ENCODE data around the gene CREG2.
"Not testable (repeated sequence)": the region's sequence is repeated elsewhere in the genome, so short reads cannot be mapped to it uniquely, and the experiment has no call there.

The CREG2 gene

DNA sequence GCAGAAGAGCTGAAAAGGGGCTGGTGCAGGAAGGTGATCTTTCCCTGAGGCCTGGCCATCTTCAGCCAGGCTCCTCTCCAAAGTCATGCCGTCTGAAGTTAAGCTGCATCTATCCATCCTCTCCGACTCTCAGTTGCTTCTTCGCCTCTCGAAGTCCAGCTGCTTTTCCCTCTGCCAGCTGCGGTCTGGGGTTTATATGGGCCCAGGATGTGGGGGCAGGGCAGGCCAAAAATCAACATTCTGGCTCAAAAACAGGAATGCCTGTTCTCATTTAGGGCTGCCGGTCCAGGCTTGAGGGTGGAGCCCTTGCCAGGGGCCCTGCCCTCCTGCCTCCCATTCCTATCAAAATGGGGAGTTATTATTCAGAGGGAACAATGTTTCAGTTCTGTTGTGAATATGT is 31.2 kb downstream of the CREG2 start:
- in situ Hi-C loops (cut with HindIII; ENCODE audit: low pct_ligation_motif_present, low pct_unique_long_range_greater_than_20kb, low sequenced_read_pairs) = no loop called here
- no peak for DNase-seq

DNA sequence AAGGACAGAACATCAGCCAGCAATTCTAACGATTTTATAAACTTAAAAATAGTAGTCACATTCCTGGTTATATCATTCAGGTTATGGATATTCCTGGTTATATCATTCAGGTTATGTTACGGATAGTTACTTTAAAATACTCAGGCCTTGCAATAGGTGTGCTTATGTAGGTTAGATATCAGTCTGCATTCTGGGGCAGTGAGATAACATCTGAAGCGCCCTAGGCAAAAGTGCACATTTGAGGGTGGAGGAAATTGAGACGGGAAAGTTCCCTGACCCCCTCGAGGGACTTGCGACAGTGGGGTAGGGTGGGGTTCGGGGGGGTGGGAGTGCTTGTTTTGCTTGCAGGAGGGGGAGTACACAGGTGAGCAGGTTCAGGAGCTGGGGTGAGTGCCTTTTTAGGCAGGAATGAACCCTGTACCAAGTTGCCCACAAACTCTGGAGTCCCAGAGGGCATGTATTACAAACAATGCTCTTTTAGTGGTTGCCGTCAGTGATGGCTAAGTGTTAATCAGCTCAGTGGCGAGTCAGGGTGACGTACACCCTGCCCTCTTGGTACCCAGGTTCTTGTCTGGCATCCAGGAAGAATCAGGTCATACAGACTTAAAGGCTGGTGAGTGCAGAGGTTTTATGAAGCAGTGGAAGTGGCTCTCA is 31.8 kb downstream of the CREG2 start:
- in situ Hi-C loops (cut with HindIII; ENCODE audit: low pct_ligation_motif_present, low pct_unique_long_range_greater_than_20kb, low sequenced_read_pairs) = no loop called here
- no peak for DNase-seq

DNA sequence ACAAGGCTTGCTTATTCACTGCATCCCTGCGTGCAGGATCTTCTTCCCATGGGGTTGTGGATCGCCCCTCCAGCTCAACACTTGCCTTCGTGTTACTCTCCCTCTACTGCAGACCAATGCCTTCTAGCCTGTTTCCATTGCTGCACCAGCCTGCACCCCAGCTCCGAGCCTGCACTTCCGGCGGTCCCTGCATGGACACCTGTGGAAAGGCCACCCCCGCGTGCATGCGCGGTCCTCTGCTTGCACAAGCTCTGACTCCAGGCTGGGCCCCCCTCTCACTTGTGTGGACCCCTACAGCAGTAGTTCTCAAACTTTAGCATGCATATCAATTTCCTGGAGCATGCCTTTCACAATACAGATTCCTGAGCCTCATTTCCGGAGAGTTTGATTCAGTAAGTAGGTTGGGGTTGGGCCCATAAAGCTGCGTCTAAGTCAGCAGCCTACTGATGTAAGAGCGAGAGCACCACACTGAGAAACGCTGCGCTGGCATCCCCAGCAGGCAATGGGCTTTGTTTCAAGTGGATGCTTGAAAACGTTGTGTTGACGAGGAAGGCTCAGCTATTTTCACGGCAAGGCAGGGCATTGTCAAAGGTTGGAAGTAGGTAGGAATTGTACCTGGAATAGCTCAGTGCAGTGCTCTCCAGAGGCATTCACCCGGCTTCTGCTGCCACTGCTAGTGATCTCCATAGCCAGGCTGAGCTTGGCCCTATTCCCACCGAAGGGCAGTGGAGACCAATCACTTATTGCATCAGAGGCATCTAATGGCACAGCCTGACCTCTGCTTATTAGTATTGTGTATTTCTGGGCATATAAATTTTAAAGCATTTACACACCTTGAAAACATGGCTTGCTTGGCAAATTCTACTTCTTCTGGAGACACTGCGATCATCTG is 32.6 kb downstream of the CREG2 start:
- in situ Hi-C loops (cut with HindIII; ENCODE audit: low pct_ligation_motif_present, low pct_unique_long_range_greater_than_20kb, low sequenced_read_pairs) = no loop called here
- DNase-seq = no peak

DNA sequence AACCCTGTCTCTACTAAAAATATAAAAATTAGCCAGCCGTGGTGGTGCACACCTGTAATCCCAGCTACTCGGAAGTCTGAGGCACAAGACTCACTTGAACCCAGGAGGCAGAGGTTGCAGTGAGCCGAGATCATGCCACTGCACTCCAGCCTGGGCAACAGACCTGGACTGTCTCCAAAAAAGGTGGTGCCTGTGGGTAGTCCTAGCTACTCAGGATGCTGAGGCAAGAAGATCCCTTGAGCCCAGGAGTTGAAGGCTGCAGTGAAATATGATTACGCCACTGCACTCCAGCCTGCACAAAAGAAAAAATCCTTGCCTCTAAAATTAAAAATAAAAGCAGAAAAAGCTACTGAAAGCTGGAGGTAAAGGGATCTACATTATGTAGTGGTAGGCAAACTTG is 34.7 kb downstream of the CREG2 start:
- DNase-seq; in situ Hi-C loops (cut with HindIII; ENCODE audit: low pct_ligation_motif_present, low pct_unique_long_range_greater_than_20kb, low sequenced_read_pairs): not testable (repeated sequence)

DNA sequence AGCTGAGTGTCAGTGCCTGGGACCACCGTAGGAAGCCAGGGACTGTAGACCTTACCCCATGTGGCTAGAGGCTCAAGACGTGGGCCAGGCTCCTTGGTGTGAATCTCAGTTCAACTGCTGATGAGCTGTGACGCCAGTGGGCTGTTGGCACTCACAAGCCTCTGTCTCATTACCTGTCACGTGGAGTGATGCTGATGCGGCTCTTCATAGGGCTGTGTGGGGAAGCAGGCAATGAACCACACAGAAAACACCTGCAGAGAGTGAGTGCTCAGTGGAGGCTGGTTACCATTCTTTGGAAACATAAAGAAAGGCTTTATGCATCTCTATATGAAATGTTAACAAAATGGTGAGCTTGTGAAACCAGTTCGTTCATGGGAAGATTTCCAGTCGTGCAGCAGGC is 36.1 kb downstream of the CREG2 start:
- in situ Hi-C loops (cut with HindIII; ENCODE audit: low pct_ligation_motif_present, low pct_unique_long_range_greater_than_20kb, low sequenced_read_pairs) = no loop called here
- DNase-seq = no peak

DNA sequence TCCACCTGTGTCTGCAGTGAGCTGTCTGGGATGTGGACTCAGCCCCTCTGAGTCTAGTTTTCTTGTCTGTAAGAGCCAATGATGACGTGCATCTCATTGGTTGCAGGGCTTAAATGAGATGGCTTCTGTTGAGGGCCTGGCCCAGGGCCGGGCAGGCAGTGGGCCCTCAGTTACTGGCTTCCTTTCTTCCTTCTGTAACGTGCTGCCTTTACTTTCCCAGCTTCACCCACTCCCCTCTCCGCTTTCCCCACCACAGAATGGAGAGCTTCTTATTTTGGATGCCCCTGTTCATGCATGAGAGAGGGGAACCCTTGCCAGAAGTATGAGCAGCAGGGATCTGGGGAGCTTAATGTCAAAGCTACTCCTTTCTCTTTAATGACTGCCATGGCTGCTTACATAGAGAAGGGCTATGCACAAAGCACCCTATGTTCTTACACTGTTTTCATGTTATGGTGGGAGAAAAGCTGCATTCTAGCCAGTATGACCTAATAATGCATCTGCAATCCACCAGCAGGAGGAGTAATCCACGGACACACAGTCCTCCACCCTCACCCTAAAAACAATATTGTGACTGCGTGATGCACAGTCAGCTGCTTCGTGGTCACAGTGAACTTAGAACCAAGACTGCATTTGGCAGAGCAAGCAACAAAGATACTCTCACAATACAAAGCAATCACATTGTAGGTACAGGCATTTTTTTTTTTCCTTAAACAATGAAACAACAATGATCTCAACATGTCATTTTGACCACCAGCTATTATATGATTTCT is 37.2 kb downstream of the CREG2 start:
- in situ Hi-C loops (cut with HindIII; ENCODE audit: low pct_ligation_motif_present, low pct_unique_long_range_greater_than_20kb, low sequenced_read_pairs) = no loop called here

DNA sequence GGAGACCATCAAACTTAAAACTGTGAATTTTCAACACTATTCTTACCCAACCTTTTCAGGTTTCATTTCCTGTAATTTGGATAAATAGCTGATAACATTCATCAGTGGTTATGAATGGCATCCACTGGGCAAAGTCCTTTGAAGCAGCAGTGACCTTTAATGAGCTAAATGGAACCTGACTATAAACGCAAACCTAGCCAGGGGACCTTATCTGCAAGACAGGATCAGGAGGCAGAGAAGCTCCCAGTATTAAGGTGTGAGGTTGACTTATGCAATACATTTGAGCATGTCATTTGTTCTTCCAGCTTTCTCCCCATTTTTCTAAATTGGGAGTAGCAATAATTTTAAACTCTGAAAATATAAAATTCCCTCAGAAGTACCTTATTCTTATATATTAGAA is 38.4 kb downstream of the CREG2 start:
- no peak for DNase-seq
- in situ Hi-C loops (cut with HindIII; ENCODE audit: low pct_ligation_motif_present, low pct_unique_long_range_greater_than_20kb, low sequenced_read_pairs) = no loop called here

More for the DNA sequence above, 37.2 kb downstream of the CREG2 start:
- no peak for DNase-seq

DNA sequence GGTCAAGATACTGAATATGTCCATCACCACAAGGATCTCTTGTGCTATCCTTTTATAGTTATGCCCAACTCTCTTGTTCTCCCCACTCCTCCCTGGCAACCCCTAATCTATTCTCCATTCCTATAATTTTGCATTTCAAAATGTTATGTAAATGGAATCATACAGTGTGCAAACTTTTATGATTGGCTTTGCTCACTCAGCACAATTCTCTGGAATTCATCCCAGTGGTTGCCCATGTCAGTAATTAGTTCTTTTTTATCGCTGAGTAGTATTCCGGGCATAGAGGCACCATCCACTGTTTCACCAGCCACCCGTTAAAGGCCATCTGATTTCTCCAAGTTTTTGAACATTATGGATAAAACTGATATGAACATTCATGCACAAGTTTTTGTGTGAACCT is 40.4 kb downstream of the CREG2 start:
- in situ Hi-C loops (cut with HindIII; ENCODE audit: low pct_ligation_motif_present, low pct_unique_long_range_greater_than_20kb, low sequenced_read_pairs) = no loop called here
- no peak for DNase-seq

DNA sequence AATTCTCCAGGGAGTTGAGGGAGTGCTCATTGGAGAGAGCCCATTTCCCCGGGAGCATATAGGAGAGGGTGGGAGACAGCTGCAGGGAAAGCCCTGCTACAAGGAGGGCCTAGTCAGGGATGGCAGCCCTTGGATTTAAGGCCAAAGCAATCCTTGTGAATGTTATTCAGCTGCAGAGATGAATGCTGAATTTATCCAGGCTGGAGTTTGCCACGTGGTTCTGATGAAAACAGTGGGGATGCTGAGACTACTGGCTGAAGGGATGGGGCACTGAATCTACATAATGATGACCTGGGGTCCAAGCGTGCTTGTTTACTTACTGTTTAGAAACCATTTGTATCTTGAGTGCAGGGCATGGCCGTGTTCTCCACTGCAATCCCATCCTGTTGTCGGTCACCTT is 43.2 kb downstream of the CREG2 start:
- DNase-seq = no peak
- in situ Hi-C loops (cut with HindIII; ENCODE audit: low pct_ligation_motif_present, low pct_unique_long_range_greater_than_20kb, low sequenced_read_pairs) = no loop called here

DNA sequence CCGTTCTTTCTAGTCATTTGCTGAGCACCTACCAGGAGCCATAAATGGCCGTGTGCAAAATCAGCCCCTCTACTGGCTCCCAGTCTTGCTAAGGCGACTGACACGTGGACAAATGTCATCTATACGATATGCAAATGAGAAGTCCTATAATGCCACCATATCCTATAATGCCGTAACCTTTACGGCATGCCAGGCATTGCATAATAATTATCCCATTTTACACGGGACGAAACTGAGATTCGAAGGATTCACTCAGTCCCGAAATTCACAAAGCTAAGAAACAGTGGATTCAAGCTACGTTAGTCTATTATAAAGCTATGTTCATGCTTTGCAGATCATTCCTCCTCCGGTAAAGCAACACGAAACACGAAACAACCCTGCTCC is 44.7 kb downstream of the CREG2 start:
- in situ Hi-C loops (cut with HindIII; ENCODE audit: low pct_ligation_motif_present, low pct_unique_long_range_greater_than_20kb, low sequenced_read_pairs) = no loop called here
- DNase-seq = no peak

DNA sequence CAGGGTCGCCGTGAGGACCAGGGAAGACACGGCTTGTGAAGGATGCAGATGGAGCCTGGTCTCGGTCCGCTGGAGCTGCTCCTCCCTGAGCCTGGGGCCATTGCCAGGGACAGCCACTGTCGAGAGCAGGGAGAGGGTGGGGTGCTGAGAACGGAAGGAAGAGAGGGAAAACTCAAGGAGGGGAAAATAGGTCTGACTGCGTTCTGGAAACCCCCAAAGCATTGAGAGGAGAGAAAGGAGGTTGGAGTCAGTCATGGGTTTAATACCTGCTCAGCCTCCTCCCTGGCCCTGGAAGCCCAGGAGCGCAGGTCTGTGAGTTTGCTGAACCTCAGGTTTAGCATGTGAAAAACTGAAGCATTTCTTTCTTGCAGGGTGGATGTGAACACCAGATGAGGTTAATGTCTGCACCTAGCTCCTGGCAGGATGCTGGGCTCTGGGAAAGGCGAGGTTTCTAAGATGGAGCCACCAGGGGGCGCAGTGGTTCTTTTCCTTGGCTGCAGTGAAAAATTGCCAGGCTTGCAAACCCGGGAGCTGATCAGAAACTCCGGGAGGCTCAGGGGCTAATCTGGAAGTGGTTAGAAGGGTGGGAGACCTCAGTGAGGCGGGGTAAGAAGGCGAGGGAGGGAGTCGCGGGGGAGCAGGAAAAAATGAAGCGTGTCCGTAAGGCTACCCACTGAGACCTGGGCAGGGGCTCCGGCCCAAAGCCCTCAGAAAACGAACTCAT is 45.2 kb downstream of the CREG2 start:
- in situ Hi-C loops (cut with HindIII; ENCODE audit: low pct_ligation_motif_present, low pct_unique_long_range_greater_than_20kb, low sequenced_read_pairs) = no loop called here
- DNase-seq = peak; percentile 72

DNA sequence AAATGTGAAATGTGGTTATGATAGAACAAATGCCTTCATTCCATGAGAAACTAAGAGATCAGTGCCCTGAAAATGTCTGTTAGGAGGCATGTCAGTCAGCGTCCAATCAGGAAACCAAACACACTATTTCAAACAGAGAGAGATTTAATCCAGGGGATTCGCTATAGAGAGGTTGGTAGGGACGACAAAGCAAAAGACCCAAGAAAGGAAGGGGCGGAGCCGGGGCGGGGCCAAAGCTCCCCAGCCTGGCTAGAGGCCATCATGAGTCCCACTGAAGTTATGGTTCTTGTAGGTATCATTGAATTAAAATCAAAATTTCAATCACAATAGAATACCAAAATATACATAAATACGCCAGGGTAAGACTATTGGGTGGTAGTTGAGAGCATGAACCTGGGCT is 45.9 kb downstream of the CREG2 start:
- no peak for DNase-seq
- in situ Hi-C loops (cut with HindIII; ENCODE audit: low pct_ligation_motif_present, low pct_unique_long_range_greater_than_20kb, low sequenced_read_pairs) = no loop called here

DNA sequence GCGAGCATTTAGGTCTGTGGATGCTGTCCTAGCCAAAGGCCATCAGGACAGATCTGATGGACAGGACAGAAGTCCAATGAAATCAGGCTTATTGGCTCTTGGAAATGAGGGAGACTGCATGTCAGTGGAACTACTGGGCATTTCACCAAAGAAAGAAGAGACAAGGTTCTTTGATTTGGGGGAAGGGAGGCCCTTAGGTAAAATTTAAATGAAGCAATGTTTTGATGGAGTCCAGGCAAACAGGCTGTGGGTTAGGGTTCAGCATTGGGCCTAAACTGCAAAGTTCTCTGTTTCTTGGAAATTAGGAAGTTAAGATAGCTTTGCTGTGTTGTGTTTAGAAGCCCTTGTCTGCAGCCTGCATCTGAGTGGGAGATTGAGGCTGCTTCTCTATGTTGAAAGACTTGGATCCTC is 47.2 kb downstream of the CREG2 start:
- DNase-seq = no peak
- in situ Hi-C loops (cut with HindIII; ENCODE audit: low pct_ligation_motif_present, low pct_unique_long_range_greater_than_20kb, low sequenced_read_pairs) = no loop called here

DNA sequence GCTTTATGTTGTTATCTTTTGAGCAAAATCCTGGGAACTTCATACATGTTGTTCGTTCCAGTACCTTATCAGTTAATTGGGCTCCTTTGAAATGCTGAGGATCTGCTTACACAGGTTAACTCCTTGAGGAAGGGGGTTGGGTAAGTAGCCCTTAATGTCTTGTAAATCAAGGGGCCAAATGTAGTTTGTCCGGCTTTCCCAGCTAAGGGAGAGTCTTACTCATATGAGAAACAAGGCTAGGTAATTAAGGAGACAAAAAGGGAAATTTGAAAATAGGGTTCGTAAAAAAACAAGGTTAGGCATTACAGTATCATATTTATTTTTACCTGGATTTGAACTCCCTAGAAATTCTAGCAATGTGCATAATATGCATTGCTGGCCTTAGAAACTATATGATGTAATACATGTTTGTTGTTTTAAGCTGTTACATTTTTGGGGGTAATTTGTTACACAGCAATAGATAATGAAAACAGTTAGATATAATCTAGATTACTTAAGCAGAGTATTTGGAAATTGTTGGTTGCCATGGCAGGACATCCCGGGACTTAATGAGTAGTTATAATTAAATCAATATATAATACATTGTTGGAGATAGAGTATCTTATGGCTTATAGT is 47.9 kb downstream of the CREG2 start:
- no peak for DNase-seq
- in situ Hi-C loops (cut with HindIII; ENCODE audit: low pct_ligation_motif_present, low pct_unique_long_range_greater_than_20kb, low sequenced_read_pairs) = no loop called here

DNA sequence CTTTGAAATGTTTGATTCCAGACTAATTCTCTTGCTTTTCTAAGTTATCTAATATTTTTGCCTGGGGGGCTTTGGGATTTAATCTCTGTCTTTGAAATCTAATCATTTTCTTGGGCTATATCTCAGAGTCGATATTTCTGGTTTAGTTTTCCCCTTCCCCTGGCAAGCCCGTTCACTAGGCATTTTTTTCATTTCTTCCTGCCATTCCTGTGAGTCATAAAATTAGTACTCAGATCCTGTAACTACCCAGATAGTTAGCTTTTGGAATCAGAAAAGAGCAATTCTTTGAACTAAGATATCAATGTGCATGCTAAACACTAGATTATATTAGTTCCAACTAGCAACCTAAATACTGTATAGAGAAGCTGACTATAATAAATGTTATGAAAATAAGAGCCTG is 49.4 kb downstream of the CREG2 start:
- DNase-seq = peak; percentile 24
- in situ Hi-C loops (cut with HindIII; ENCODE audit: low pct_ligation_motif_present, low pct_unique_long_range_greater_than_20kb, low sequenced_read_pairs) = no loop called here

DNA sequence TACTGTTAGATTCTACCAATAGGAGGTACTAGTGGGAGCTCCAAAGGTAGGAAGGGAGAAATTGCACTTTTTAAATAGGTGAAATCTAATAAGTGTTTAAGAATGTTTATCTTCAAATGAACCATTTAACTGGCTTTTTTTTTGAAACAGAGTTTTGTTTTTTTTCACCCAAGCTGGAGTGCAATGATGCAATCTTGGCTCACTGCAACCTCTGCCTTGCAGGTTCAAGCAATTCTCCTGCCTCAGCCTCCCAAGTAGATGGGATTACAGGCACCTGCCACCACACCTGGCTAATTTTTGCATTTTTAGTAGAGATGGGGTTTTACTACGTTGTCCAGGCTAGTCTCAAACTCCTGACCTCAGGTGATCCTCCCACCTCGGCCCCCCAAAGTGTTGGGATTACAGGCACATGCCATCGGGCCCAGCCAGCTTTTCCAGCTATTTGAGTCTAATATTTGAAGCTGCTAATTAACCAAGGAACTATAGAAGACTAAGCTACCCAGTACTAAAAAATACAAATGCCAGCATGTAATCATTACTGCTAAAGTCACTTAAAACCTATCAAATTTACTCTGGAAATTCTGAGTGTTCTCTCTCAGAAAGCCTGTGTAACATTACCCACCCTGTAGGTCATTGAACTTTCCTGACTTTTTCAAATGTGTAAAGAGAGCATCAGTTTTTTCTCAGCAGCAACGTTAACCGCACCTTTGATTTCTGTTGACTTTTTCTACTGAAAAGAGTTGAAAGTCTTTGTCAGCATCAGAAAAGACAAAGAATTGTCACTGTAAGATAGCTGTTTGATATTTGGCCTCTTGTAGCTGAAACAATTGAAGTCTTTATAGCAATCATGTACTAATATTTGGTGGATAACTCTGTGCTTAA is 54.2 kb downstream of the CREG2 start:
- in situ Hi-C loops (cut with HindIII; ENCODE audit: low pct_ligation_motif_present, low pct_unique_long_range_greater_than_20kb, low sequenced_read_pairs) = no loop called here
- no peak for DNase-seq

DNA sequence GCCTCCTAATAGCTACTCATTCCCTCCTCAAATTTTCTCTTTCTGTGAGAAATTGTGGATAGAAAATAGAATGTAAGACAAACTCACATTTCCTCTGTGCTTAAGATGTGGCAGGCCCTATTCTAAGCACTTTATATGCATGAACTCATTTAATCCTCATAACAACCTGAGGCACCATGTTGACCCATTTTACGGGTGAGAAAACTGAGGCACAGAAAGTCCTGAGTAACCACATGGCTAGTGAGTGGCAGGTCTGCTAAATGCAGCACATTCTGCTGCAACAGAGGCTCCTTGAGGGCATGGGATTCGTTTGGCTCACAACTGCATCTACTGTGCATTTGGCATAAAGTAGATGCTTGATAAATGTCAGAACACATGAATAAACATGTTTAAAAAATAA is 56.1 kb downstream of the CREG2 start:
- DNase-seq = no peak
- in situ Hi-C loops (cut with HindIII; ENCODE audit: low pct_ligation_motif_present, low pct_unique_long_range_greater_than_20kb, low sequenced_read_pairs) = no loop called here

Data from ACHN (cell line).